ENCODE measurements around the gene TENM4.

TENM4 gene

GRCh38 chr11:79045800-79046304, 395.0 kb downstream of the TENM4 start:
- DNase-seq (ENCODE audit: low spot score): no peak
- no peak for TF ChIP-seq CTCF (IDR thresholded peaks at IDR 0.05)

GRCh38 chr11:79045018-79045799, 395.6 kb downstream of the TENM4 start:
- DNase-seq (ENCODE audit: low spot score): no peak
- no peak overlapping the region for H3K4me3 ChIP-seq
- TF ChIP-seq CTCF (IDR thresholded peaks at IDR 0.05): no peak
- H3K27ac ChIP-seq: no peak overlapping the region

More at GRCh38 chr11:79045800-79046304, 395.0 kb downstream of the TENM4 start:
- Histone ChIP-seq H3K4me3 (no peak overlapping the region), H3K27ac (no peak overlapping the region)

GRCh38 chr11:79044201-79044600, 396.6 kb downstream of the TENM4 start:
- Histone ChIP-seq H3K27ac (no peak overlapping the region), H3K4me3 (no peak overlapping the region)
- DNase-seq (ENCODE audit: low spot score): no peak
- no peak for TF ChIP-seq CTCF (IDR thresholded peaks at IDR 0.05)

GRCh38 chr11:79043726-79044125, 397.1 kb downstream of the TENM4 start:
- Histone ChIP-seq H3K4me3 (no peak overlapping the region), H3K27ac (no peak overlapping the region)
- no peak for TF ChIP-seq CTCF (IDR thresholded peaks at IDR 0.05)
- no peak for DNase-seq (ENCODE audit: low spot score)

GRCh38 chr11:79042824-79043223, 398.0 kb downstream of the TENM4 start:
- no peak for TF ChIP-seq CTCF (IDR thresholded peaks at IDR 0.05)
- Histone ChIP-seq H3K27ac (no peak overlapping the region), H3K4me3 (no peak overlapping the region)
- no peak for DNase-seq (ENCODE audit: low spot score)

GRCh38 chr11:79040348-79040747, 400.5 kb downstream of the TENM4 start:
- H3K4me3 ChIP-seq: no peak overlapping the region
- H3K27ac ChIP-seq: no peak overlapping the region
- no peak for DNase-seq (ENCODE audit: low spot score)
- TF ChIP-seq CTCF (IDR thresholded peaks at IDR 0.05): no peak

GRCh38 chr11:79039122-79039521, 401.7 kb downstream of the TENM4 start:
- no peak for DNase-seq (ENCODE audit: low spot score)
- no peak overlapping the region for H3K4me3 ChIP-seq
- no peak for TF ChIP-seq CTCF (IDR thresholded peaks at IDR 0.05)
- H3K27ac ChIP-seq: no peak overlapping the region
